ENCODE results near the gene ZNF415.
"Not testable (repeated sequence)": the region's sequence is repeated elsewhere in the genome, so short reads cannot be mapped to it uniquely, and the experiment has no call there.

ZNF415 gene

GRCh38 chr19:53132141-53132991 is at the start of gene ZNF415:
ZNF415 (minus strand) TSS chr19:53132910; CDS start chr19:53122676, 10,234 bp downstream.
- in situ Hi-C loops (cut with MboI; ENCODE audit: low sequenced_read_pairs): no loop called here

GRCh38 chr19:53182202-53182601 is 49.5 kb upstream of the ZNF415 start:
- in situ Hi-C loops (cut with MboI; ENCODE audit: low sequenced_read_pairs): no loop called here

DNA sequence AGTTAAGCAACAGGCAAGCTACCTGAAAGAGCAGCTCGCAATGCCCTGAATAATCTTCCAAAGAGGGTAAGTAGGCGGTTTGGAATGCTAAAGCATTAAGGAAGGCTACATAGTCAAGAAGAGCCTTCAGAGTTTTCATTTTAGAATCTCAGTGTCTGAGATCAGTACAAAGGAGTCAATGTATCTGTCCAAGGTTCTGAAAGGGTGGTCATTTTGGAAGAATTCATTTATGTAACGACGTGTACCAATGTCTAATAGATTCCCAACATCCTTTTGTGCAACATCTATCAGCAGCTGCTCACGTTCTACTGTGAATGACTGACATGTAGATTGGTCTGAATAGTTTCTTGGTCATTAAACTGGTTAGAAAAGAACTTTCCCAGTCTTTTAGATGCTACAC is 45.3 kb upstream of the ZNF415 start:
- in situ Hi-C loops (cut with MboI; ENCODE audit: low sequenced_read_pairs): no loop called here

- in situ Hi-C loops (cut with MboI; ENCODE audit: low sequenced_read_pairs): no loop called here
These were observed 40.2 kb upstream of the ZNF415 start for GRCh38 chr19:53172889-53173288.

DNA sequence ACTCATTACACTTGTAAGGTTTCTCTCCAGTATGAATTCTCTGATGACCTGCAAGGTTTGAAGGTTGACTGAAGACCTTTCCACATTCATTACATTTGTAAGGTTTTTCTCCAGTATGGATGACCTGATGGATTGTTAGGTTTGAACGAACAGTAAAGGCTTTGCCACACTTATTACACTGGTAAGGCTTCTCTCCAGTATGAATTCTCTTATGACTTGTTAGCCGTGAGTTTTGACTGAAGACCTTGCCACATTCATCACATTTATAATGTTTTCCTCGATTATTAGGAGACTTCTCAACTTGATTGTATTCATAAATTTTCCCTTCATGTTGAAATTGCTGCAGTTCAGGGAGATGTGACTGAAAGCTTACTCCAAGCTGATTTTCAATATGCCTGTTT is 33.0 kb upstream of the ZNF415 start:
- in situ Hi-C loops (cut with MboI; ENCODE audit: low sequenced_read_pairs): no loop called here

DNA sequence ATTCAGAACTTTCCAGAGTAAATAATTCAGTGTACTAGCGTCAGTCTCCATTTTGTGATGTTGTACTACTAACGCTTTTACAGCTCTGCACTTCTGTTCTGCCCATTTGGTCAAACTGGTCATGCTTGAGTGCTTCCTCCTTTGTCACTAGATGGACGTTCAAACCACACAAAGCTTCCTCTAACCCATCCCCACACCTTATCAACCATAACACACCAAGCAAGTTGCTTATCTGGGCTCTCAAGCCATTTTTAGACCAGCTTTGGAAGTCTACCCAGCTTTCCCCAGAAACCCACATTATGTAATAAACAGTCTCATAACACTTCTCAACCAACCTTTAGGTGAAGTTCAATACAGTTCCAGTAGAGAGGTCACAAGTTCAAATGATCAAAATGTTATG is 28.4 kb upstream of the ZNF415 start:
- in situ Hi-C loops (cut with MboI; ENCODE audit: low sequenced_read_pairs): no loop called here

GRCh38 chr19:53160350-53160749 is 27.6 kb upstream of the ZNF415 start:
- in situ Hi-C loops (cut with MboI; ENCODE audit: low sequenced_read_pairs): no loop called here

DNA sequence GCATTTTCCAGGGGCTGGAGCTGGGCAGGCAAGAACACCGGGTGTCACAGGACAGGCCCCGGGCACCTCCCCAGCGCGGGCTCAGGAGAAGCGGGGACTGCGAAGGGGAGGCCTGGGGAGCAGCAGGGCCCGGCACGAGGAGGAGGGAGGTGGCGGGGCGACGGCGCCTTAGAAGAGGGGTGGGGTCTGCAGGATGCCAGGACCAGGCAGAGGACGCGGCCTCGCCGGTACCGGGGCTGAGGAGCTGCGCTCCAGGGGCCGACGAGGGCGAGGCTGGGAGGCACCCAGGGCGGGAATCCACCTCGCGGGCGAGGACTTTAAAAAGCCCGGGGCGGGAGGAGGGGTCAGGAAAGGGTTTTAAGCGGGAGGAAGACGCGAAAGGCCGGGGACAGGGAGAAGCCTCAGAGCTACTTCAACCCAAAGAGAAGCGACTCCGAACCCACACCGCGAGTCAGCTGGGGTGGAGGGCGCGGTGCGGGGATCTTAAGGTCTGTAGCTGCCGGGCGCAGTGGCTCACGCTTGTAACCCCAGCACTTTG is 25.5 kb upstream of the ZNF415 start:
- in situ Hi-C loops (cut with MboI; ENCODE audit: low sequenced_read_pairs): no loop called here

GRCh38 chr19:53157626-53158025 is 24.9 kb upstream of the ZNF415 start:
- in situ Hi-C loops (cut with MboI; ENCODE audit: low sequenced_read_pairs): no loop called here

- in situ Hi-C loops (cut with MboI; ENCODE audit: low sequenced_read_pairs): no loop called here
These were observed 24.1 kb upstream of the ZNF415 start for GRCh38 chr19:53156850-53157249.

GRCh38 chr19:53147645-53148044 is 14.9 kb upstream of the ZNF415 start:
- in situ Hi-C loops (cut with MboI; ENCODE audit: low sequenced_read_pairs): no loop called here

DNA sequence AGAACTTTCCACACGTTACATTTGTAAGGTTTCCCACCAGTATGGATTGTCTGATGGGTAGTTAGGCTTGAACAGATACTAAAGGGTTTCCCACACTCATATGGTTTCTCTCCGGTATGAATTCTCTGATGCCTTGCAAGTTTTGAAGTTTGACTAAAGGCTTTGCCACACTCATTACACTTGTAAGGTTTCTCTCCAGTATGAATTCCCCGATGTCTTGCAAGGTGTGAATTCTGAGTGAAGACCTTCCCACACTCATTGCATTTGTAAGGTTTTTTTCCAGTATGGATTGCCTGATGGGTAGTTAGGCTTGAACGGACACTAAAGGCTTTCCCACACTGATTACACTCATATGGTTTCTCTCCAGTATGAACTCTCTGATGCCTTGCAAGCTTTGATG is 7.6 kb upstream of the ZNF415 start:
- in situ Hi-C loops (cut with MboI; ENCODE audit: low sequenced_read_pairs): no loop called here

GRCh38 chr19:53136432-53136831 is 3.7 kb upstream of the ZNF415 start:
- in situ Hi-C loops (cut with MboI; ENCODE audit: low sequenced_read_pairs): no loop called here

DNA sequence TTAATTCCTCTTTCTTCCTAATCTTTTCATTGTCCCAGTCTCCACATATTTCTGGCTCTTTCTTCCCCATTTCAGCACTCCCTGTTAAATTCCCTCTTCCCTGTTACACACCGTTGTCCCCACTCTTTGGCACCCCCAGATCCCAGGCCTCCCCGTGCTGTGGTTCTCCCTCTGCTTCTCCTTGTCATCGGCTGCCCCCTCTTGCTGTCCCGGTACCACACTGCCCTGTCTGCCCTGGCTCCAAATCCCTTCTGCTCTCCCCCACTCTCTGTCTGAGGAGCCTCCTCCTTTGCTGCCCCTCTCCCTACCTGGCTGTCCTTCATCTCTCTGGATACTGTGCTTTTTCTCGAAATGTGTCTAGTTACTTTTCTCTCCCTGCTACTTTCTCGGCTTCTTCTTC is 983 bp downstream of the ZNF415 start:
- in situ Hi-C loops (cut with MboI; ENCODE audit: low sequenced_read_pairs): no loop called here

GRCh38 chr19:53131085-53131590 is 1.6 kb downstream of the ZNF415 start:
- in situ Hi-C loops (cut with MboI; ENCODE audit: low sequenced_read_pairs): no loop called here

GRCh38 chr19:53130506-53130905 is 2.2 kb downstream of the ZNF415 start:
- in situ Hi-C loops (cut with MboI; ENCODE audit: low sequenced_read_pairs): no loop called here

GRCh38 chr19:53126733-53127526 is 5.8 kb downstream of the ZNF415 start:
- in situ Hi-C loops (cut with MboI; ENCODE audit: low sequenced_read_pairs): not testable (repeated sequence)

GRCh38 chr19:53123400-53123799 is 9.3 kb downstream of the ZNF415 start:
- in situ Hi-C loops (cut with MboI; ENCODE audit: low sequenced_read_pairs): no loop called here

DNA sequence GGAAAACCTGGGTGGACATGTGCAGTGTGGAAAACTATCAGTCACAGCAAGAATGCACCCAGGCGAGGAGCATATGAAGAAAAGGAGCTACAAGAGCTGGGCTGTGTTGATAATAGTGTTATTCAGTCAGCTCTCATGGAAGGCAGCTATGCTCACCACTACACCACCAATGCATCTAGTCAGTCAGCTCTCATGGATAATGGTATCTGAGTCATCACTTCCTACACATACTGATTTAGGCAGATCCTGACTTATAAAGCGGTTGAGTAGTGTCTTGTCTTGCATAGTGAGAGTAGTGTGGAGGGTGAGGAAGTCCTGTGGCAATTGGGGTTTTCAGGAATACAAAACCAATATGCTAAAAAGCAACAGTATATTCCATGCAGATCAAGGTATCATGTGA is 20.4 kb downstream of the ZNF415 start:
- in situ Hi-C loops (cut with MboI; ENCODE audit: low sequenced_read_pairs): no loop called here

DNA sequence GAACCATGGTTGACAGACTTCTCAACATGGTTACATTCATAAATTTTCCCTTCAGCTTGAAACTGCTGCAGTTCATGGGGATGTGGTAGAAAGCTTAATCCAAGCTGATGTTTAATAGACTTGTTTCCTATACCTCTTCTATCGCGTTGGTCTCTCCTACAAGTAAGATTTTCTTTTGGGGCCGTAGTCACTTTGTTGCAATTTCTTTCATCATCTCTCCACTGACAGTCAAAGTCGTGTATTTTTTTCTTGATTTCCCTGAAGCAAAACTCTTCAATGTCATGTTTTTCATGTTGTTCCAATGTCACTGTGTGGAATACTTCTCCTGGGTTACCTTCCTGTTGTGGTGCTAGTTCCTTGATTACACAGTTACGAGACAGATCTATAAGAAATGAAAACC is 23.2 kb downstream of the ZNF415 start:
- in situ Hi-C loops (cut with MboI; ENCODE audit: low sequenced_read_pairs): no loop called here

All from HL-60/S4 treated with retinoic acid at 250 ng/mL for 4 days and 3 days (cell line).